Measurements from ENCODE around the gene SEC22C.
"Not testable (repeated sequence)": the region's sequence is repeated elsewhere in the genome, so short reads cannot be mapped to it uniquely, and the experiment has no call there.

SEC22C gene

GRCh38 chr3:42581709-42582473 is at the start of gene SEC22C:
TSS of gene SEC22C (minus strand) at chr3:42581967. CDS start at chr3:42569046, 12,921 bp downstream.
- DNase-seq: peak; percentile 63 to 81

GRCh38 chr3:42613462-42613861 is 31.7 kb upstream of the SEC22C start:
- DNase-seq: no peak

- no peak for DNase-seq
Observed at GRCh38 chr3:42612928-42613327, 31.2 kb upstream of the SEC22C start.

- DNase-seq: no peak
Observed at GRCh38 chr3:42612217-42612616, 30.4 kb upstream of the SEC22C start.

- DNase-seq: no peak
Observed at GRCh38 chr3:42610976-42611375, 29.2 kb upstream of the SEC22C start.

- DNase-seq: no peak
Observed at GRCh38 chr3:42608581-42608980, 26.8 kb upstream of the SEC22C start.

GRCh38 chr3:42605546-42606173 is 23.9 kb upstream of the SEC22C start:
- no peak for DNase-seq

GRCh38 chr3:42602961-42603360 is 21.2 kb upstream of the SEC22C start:
- DNase-seq: no peak

- DNase-seq: no peak
Observed at GRCh38 chr3:42601896-42602581, 20.3 kb upstream of the SEC22C start.

- peak; percentile 57 to 75 for DNase-seq
Observed at GRCh38 chr3:42600958-42601675, 19.4 kb upstream of the SEC22C start.

- peak; percentile 94 to 96 for DNase-seq
Observed at GRCh38 chr3:42600111-42600957, 18.6 kb upstream of the SEC22C start, which contains the start of gene NKTR. TSS of gene NKTR (plus strand) at chr3:42600686. CDS start at chr3:42601007, 321 bp downstream.

GRCh38 chr3:42597098-42597497 is 15.3 kb upstream of the SEC22C start:
- not testable (repeated sequence) for DNase-seq

- DNase-seq: no peak
Observed at GRCh38 chr3:42595682-42596081, 13.9 kb upstream of the SEC22C start.

GRCh38 chr3:42593635-42594034 is 11.9 kb upstream of the SEC22C start:
- DNase-seq: no peak

- no peak for DNase-seq
Observed at GRCh38 chr3:42591811-42592210, 10.0 kb upstream of the SEC22C start.

- no peak for DNase-seq
Observed at GRCh38 chr3:42590989-42591756, 9.4 kb upstream of the SEC22C start.

- DNase-seq: no peak
Observed at GRCh38 chr3:42589382-42590109, 7.8 kb upstream of the SEC22C start.

- DNase-seq: no peak
Observed at GRCh38 chr3:42588625-42589024, 6.9 kb upstream of the SEC22C start.

GRCh38 chr3:42582474-42583070 is 805 bp upstream of the SEC22C start:
- DNase-seq: no peak

GRCh38 chr3:42581400-42581708 is 413 bp downstream of the SEC22C start:
- no peak for DNase-seq

Data from bone marrow (tissue), 2 donors.